NCI-H774 (cell line): Measurements from ENCODE around the gene F11R.
"Not testable (repeated sequence)": the region's sequence is repeated elsewhere in the genome, so short reads cannot be mapped to it uniquely, and the experiment has no call there.

ENCODE experiments used
- DNase-seq: peaks from one replicate; lab custom pipeline; 2025; lab: John Stamatoyannopoulos, UW

The F11R gene

GRCh38 chr1:161044535-161044907 lies 23.6 kb upstream of the F11R start:
- DNase-seq = no peak

DNA sequence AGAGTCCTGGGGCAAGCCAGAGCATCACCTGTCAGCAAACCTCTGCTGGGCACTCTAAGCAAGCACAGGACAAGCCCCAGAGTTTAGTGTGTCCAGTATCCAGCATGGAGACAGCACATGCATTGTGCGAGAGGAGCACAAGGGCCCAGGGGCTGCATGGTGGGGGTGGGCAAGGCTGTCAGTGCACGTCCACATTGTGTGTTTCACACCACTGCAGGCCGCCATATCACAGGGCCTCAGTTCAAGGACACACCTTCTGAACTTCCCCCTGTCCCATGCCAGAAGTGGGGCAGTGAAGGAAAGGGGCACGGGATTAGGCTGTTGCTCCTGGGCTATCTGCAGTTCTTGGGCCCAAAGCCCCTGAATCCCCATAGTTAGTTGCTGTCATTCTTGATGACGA lies 18.6 kb upstream of the F11R start:
- DNase-seq = no peak

DNA sequence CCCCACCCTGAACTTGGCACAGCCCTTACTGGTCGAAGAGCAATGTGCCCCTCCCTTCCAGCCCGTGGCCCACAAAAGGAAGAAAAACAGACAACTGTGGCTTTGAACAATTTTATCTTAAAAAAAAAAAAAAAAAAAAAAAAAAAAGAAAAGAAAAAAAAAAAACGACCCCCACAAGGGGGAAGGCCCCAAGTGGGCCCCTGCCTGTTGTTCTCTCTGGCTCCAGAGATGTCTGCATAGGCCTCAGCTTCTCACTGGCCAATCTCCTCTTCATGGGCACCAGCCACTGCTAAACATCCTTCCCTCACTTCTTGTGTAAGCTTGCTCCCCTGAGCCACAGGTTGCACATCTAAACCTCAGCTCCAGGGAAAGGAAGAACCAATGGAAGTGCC lies 18.2 kb upstream of the F11R start:
- DNase-seq = no peak

DNA sequence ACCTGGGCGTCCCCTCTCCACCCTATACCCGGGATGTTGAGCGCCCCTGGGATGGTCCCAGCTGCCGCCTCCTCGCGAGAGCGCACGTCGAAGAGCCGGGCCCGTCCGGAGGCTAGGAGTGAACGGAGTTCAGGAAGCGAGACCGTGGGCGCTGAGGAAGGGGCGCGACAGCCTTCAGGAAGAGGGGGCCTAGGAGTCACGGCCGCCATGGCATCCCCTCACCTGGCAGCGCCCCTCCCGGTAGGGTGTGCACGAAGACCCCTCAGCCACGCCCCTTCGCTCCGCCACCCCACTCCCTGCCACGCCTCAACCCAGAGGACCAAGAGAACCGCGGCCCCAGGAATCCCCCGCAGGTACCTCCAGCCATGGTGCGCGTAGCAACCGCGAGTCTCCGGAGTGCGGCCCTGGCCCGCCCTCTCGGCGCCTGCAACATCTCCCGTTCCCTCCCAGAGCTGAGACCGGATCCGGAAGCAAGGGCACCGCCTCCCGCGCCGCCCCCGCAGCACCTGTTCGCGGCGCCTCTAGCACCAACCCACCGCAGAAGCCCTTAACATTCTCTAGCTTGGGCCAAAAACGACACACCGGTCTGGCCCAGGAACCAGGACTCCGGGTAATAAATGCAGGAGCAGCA lies 17.7 kb upstream of the F11R start, which contains the start of gene TSTD1:
TSS of gene TSTD1 (minus strand) at position 442 of the 631 bp plus-strand sequence. CDS start at position 367, 75 bp downstream.
- peak; percentile 78 for DNase-seq

- DNase-seq = no peak
Observed at GRCh38 chr1:161037661-161038522, 16.9 kb upstream of the F11R start.

- DNase-seq = no peak
Observed at GRCh38 chr1:161033751-161034150, 12.8 kb upstream of the F11R start.

- DNase-seq = no peak
Observed at GRCh38 chr1:161032409-161032808, 11.5 kb upstream of the F11R start.

- no peak for DNase-seq
Observed at GRCh38 chr1:161031874-161032273, 10.9 kb upstream of the F11R start.

- DNase-seq = not testable (repeated sequence)
Observed at GRCh38 chr1:161029466-161029865, 8.5 kb upstream of the F11R start.

DNA sequence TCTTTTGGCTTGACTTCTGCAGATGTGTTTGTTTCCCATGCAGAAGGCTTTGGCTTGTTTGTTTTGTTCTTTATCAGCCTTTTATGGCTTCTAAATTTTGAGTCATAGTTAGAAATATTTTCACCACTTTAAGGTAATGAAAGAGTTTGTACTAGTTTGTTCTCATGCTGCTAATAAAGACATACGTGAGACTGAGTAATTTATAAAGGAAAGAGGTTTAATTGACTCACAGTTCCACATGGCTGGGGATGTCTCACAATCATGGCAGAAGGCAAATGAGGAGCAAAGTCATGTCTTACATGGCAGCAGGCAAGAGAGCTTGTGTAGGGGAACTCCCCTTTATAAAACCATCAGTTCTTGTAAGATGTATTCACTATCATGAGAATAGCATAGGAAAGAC lies 6.0 kb upstream of the F11R start:
- DNase-seq = not testable (repeated sequence)

DNA sequence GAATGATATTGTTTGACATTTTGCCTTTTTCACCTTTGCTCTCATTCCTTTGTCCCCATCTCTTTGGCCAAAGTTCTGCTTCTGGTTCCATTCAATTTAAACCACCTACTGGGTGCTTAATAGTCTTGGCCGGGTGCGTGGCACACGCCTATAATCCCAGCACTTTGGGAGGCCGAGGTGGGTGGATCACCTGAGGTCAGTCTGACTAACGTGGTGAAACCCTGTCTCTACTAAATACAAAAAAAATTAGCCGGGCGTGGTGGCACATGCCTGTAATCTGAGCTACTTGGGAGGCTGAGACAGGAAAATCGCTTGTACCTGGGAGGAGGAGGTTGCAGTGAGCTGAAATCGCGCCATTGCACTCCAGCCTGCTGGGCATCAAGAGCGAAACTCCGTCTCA lies 1.5 kb upstream of the F11R start:
- not testable (repeated sequence) for DNase-seq

- DNase-seq = no peak
Observed at GRCh38 chr1:161021970-161022353, 1.0 kb upstream of the F11R start.

- peak; percentile 99 for DNase-seq
Observed at GRCh38 chr1:161021165-161021969, 415 bp upstream of the F11R start.

DNA sequence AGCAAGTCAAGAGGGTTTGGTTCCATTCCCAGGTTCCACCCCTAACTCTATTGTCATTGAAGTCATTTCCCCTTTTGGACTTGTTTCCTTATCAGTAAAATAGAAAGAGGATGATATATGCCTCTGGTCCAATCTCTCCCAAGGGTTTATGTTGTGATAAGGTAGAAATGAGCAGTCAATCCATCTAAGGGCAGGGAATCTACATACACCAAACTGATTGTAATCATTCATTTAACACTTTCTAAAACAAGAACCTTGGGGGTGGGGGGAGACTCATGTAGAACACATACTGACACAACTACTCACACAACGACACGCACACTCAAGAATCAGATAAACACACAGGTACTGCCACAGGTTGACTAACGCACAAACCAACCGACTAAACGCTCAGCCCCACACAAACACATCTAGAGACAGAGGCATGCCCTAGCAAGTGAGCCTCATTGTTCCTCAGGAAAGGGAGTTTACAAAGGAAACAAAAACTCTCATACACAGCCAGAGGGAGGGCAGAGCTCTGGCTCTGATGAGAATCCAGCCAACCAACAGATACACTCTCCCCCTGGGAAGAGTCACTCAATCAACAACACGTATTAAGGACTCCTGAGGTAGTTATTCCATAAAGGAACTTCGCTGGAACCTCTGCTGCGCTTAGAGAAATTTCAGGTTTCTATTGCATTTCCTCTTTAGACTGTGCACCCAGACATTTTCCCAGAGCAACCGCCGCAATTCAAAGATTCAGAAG lies 1.0 kb downstream of the F11R start:
- DNase-seq = no peak

DNA sequence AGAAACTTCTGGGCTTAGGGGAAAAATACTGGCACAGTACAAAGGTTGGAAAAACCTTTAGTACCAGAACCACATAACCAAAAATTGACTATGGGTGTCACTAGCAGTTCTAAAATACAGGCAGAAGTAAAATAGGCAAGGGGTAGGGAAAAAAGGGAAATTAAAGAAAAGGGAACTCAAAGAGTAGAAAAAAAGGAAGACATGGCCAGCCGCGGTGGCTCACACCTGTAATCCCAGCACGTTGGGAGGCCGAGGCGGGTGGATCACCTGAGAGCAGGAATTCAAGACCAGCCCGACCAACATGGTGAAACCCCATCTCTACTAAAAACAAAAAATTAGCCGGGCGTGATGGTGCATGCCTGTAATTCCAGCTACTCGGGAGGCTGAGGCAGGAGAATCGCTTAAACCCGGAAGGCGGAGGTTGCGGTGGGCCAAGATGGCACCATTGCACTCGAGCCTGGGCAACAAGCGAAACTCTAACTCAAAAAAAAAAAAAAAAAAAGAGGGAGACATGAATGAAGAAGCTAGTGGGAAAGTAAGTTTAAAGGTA lies 1.8 kb downstream of the F11R start:
- not testable (repeated sequence) for DNase-seq

DNA sequence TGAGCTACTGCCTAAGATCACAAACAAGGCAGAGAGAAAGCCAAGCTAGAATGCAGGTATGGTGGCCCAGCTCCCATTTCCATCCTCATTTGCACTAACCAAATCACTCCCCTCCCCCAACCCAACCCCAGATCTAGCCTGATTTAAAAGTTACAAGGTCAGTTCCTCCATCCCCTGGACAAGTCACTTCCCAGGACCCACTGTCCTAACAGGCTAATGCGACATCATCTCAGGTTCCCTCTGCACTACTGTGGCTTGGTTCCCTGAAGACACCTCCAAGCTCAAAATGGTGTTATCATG lies 2.4 kb downstream of the F11R start:
- DNase-seq = no peak

DNA sequence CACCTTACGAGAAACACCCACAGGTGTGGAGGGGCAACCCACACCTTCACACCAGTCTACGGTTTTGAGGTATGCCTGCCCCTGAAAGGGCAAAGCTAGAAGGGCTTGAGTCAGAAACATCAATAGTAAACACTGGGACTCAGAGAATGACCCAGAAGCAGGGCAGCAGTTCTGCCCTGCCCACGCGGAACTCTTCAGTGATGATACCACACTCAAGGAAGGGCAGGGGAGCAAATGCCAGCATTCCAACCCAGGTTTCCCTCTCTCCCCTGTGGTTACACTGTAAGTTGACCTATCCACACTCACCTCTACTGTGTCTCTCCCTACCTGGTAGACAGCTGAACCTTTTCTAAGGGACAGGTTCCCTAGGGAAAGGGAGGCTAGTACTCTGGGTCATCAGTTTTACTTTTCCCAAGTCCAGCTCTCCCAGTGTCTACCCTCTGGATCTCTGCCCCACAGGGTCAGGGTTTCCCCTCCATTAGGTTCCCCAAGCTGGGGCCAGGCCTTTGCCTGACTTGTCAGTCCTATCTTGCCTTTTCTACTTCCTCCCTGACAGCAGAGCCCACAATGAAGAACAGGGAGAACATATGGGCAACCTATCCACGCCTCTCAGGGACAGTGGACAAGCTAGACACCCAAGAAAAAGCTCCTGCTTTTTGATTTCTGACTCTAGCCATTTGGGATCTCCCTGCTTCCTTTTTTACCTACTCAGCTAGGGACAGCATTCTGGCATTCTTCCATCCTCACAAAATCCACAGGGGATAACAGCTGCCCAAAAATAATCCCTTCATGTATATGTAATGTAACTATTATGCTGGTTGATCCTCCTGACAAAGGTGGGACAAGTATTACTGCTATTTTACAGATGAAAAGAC lies 3.0 kb downstream of the F11R start:
- no peak for DNase-seq

DNA sequence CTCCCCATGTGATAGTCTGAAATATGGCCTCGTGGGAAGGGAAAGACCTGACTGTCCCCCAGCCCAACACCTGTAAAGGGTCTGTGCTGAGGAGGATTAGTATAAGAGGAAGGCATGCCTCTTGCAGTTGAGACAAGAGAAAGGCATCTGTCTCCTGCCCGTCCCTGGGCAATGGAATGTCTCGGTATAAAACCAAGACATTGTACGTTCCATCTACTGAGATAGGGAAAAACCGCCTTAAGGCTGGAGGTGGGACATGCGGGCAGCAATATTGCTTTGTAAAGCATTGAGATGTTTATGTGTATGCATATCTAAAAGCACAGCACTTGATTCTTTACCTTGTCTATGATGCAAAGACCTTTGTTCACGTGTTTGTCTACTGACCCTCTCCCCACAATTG lies 3.8 kb downstream of the F11R start:
- not testable (repeated sequence) for DNase-seq

DNA sequence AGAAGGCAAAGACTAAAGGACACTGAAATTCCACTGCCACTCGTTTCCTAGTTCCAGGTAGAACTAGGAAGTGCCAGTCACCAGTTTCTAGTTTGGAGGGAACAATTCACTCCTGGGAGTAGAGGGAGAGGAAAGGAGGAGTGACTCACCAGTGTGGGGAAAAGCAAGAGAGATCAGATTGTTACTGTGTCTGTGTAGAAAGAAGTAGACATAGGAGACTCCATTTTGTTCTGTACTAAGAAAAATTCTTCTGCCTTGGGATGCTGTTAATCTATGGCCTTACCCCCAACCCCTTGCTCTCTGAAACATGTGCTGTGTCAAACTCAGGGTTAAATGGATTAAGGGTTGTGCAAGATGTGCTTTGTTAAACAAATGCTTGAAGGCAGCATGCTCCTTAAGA lies 4.3 kb downstream of the F11R start:
- not testable (repeated sequence) for DNase-seq

- DNase-seq = no peak
Observed at GRCh38 chr1:161013488-161014230, 7.3 kb downstream of the F11R start.
